ENCODE measurements around the gene KCNK4.

KCNK4 gene

GRCh38 chr11:64291262-64291751 lies at the start of gene KCNK4:
KCNK4 (plus strand) TSS chr11:64291302; CDS start chr11:64293019, 1,717 bp downstream.
- no peak for DNase-seq

DNA sequence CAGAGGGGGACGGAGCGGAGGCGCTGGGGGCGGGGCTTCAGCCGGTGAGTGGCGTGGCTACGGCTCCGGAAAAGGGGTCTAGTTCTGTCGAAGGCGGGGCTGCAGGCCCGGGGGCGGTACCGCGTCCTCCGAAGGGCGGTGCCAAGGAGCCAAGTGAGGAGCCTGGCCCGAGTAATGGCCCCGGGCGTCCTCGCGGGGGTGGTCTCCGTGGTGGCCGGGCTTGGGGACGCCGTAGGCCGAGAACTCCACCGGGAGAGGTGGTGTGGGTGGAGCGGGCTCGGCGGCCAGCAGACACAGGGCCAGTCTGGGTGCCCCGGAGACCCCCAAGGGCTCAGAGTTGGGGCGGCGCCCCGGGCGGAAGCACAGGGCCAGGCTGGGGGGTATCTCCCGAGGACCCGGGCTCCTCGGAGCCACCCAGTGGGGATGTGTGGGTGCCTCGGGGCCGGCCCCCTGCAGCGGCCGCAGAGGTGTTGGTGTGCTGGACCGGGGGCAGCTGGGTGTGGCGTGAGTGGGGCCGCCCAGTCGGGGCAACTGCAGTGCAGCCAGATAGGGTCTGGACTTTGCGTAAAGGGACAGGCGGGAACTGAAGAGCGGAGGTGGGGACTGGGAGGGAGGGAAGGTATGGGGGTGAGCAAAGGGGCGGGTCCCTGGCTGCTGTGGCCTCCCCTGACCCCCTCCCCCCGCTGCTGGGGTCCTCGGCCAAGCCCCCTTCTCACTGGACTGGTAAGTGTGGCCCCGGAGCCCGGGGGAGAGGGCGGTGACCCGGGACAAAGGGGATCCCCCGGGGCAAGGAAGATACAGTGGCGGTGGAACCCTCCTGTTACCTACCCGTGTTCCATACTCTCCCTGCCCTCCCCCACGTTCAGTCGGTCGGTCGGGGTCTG lies 49.4 kb upstream of the KCNK4 start:
- peak; percentile 71 for DNase-seq

- peak; percentile 21 for DNase-seq
Measured at GRCh38 chr11:64243236-64243854, 47.8 kb upstream of the KCNK4 start.

DNA sequence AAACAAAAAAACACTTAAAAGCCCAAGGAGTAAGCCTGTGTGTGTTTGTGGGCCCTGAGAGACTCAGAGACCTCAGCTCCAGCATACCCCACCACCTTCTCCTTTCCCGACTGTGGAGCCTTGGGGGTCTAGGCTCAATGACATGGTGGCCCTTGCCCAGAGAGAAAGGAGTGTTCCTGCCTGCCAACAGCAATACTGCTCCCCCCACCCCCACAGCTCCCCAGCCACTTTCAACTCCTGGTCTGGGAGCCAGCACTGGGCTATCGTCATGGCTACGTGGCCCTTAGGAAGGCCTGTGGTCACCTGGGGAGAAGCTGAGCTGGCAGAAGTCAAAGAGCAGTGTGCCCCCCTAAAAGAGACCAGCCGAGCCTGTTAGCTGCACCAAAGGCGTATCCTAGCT lies 47.0 kb upstream of the KCNK4 start:
- DNase-seq = no peak

GRCh38 chr11:64244966-64245365 lies 46.1 kb upstream of the KCNK4 start:
- no peak for DNase-seq

DNA sequence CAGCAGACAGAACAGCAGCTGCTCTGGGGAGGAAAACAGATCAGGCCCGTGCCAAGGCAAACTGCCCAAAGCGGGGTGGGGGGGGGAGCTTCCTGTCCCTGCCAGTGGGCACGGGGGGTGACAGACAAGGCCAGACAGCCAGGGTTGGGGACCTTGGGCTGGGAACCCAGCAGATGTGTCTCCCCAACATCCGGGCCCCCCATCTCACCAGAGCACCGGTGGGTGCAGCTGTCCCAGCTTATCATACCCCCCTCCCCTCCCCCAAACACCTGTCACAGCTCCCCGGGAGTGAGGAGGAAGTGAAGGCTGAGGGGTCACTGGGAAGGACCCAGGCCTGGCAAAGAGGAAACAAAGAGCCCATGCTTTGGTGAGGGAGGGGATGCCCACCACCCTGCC lies 45.7 kb upstream of the KCNK4 start:
- peak; percentile 52 for DNase-seq

GRCh38 chr11:64245797-64246620 lies 45.1 kb upstream of the KCNK4 start:
- DNase-seq = peak; percentile 98

- DNase-seq = peak; percentile 17
Measured at GRCh38 chr11:64246621-64246870, 44.6 kb upstream of the KCNK4 start.

DNA sequence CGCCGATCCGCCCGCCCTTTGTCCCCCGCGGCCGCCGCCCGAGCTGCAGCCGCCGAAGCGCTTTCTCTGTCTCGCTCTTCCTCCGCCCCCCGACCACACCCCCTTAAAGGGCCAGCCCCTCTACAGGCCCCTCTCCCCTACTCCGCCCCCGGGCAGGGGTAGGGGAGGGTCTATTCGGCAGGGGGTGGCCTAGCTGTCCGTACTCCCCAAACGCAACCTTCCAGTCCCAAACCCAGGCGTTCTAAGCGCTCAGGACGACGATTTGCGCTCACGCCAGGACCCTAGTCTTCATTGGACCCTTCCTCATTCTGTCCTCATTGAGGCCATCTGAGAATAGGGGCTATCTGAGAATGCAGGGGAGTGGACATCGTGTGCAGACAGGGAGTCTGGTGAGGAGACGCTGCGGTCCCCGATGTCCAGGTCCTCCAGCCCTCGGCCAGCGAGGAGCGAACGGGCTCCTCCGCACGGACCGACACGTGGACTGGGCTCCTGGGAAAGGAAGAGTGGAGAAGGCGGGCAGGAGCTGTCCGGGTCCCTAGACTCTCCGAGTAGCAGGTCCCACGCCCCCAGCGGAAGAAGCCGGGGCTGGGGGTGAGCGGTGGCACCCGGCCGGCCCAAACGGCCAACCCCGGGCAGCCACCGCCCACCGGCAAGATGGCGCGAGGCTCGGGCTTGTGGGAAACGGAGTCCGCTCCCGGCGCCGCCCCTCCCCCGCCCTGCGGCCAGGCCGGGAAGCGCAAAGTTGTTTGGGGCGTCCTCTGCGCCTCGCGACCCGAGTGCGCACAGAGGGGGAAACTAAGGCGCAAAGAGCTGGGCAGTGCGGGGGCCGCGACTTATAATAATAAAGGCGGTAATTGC lies 44.0 kb upstream of the KCNK4 start, which contains the start of gene PPP1R14B:
Gene PPP1R14B (minus strand): TSS at position 73 of the 858 bp plus-strand sequence. CDS start 270 bp downstream, outside the sequence.
- peak; percentile 86 for DNase-seq

DNA sequence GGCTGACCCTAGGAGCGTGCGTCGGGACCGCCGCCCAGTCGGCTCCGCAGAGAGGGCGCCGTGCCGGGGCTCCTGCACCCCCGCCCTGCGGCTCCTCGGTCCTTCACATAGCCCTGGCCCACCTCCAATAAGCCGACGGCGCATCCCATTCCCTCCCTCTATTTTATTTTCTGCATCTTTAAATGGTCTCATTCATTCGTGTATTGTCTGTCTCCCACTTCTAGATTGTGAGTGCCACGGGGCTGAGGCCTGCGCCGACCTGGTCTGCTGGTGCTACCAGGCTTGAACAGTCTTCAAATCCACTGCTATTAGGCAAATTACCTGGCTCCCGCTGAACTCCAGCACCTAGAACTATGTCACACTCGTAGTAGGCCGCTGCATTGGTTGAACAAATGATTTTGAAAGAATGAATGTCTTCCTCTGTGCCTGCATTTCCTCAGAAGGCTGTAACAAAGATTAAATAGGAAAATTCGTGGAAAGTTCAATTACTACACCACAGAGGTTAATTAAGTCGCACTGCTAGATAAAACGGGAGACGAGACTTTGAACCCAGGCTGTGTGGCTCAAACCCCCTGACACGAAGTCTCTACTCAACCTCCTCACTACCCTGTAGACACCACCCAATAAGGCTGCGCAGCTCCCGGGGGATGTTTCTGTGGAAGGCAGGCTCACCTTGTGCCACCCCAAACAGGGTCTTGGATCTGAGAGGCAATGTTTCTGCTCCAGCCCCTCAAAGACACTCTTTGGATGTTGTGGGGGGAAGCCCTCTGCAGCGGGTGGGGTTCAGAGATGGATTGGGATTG lies 43.2 kb upstream of the KCNK4 start:
- no peak for DNase-seq

GRCh38 chr11:64248578-64248977 lies 42.5 kb upstream of the KCNK4 start:
- DNase-seq = no peak

DNA sequence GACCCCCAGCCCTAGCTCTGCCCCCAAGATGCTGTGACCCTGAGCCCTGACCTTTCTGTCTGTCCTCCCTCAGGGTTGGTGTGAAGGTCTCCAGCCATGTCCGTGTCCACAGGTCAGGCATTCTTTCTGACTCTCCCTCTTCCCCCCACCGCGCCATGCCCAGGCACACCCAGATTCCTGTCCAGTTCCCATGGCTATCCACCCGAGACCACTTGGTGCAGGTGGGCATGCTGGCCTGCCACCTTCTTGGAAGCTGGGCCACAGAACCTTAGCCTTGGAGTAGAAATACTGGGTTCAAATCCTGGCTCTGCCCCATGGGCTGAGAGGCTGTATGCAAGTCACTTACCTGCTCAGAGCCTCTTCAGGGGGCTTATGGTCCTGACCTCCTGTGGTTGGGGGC lies 42.1 kb upstream of the KCNK4 start:
- DNase-seq = no peak

DNA sequence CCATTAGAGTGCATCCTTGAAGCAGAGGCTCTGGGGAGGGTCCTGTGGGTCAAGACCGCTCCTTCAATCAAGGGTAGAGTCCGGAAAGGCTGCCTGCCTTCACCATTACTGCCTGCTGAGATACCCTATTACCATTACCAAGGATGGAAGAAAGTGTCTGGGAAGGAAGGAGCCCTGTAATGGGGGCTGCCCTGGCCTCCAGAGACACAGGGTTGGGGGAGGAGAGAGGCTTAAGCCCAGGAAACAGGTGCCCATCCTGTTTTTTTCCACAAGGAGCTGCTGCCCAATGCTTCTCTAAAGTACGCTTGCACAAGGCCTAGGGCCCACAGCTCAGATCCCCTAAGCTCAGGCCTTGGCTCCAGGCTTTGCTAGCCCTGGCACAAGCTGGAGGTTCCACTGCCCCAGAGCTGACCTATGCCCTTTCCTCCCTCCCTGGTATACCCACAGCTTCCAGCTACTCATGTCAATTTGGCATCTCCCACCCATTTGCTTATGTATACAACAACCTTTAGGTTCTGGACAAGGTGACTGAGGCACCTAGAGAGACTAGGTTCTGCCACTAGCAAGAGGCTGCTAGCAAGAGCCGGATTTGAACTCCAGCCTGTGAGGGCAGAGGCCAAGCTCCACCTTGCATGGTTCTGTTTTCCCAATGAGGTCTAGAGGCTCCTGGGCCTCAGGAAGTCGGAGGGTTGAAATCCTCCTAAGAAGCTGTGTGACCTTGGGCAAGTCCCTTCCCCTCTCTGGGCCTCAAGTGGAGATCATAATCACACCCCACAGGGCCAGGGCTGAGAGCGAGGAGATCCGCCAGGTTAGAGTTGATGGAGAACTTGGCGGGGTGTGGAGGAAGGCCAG lies 41.3 kb upstream of the KCNK4 start:
- DNase-seq = no peak

DNA sequence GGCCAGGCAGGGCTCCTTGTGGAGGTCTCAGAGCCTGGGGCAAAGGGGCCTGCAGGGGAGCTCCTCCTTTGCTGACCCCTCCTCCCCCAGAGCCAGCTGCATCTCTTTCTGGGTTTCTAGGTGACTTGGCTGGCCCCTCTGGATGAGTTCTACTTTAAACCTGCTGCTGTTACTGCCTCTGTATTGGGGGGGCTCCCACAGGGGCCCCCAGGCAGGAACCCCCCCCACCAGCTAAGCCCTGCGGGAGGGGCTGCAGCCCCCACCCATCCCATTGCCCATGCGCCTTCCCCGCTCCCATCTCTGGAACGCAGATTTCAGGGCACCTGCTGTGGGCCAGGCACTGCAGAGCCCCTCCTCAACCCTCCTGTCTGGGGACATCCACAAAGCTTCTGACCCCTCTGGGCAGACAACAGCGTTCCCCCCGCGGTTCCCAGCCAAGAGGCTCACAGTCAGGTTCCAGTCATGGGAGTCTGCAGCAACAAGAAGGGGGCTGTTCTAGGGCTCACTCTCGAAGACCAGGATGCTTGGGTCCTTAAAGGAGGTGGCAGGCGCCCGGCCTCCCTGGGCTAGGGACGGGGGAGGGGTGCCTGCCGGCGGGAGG lies 40.6 kb upstream of the KCNK4 start:
- DNase-seq = peak; percentile 24

GRCh38 chr11:64251016-64251752 lies 39.9 kb upstream of the KCNK4 start, which contains the start of gene PLCB3:
PLCB3 (plus strand) TSS chr11:64251530; CDS start chr11:64251650, 120 bp downstream.
- peak; percentile 55 for DNase-seq

- DNase-seq = no peak
Measured at GRCh38 chr11:64251753-64252002, 39.4 kb upstream of the KCNK4 start.

- DNase-seq = peak; percentile 69
Measured at GRCh38 chr11:64252003-64252872, 38.9 kb upstream of the KCNK4 start.

GRCh38 chr11:64253043-64253442 lies 38.1 kb upstream of the KCNK4 start:
- DNase-seq = no peak

- DNase-seq = no peak
Measured at GRCh38 chr11:64253481-64253880, 37.6 kb upstream of the KCNK4 start.

Data from EL (cell line).